ENCODE measurements around the gene CAMK2A.

DNA sequence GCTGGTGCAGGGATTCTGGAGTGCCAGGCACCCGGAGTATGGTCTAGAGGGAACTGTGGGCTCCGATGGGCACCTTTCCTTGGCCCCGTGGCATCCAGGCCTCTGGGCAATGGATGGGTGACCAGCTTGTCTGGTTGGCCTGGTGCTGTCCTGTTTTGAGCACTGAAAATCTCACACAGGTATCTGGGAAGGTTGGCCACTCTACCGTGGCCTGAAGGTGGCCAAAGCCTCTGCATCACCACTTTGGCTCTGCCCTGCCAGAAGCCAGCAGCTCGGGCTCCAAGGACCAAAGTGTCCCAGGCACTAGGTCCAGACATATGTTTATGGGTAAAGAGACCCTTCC, 70.9 kb downstream of the CAMK2A start:
- TF ChIP-seq, protein P1, sequence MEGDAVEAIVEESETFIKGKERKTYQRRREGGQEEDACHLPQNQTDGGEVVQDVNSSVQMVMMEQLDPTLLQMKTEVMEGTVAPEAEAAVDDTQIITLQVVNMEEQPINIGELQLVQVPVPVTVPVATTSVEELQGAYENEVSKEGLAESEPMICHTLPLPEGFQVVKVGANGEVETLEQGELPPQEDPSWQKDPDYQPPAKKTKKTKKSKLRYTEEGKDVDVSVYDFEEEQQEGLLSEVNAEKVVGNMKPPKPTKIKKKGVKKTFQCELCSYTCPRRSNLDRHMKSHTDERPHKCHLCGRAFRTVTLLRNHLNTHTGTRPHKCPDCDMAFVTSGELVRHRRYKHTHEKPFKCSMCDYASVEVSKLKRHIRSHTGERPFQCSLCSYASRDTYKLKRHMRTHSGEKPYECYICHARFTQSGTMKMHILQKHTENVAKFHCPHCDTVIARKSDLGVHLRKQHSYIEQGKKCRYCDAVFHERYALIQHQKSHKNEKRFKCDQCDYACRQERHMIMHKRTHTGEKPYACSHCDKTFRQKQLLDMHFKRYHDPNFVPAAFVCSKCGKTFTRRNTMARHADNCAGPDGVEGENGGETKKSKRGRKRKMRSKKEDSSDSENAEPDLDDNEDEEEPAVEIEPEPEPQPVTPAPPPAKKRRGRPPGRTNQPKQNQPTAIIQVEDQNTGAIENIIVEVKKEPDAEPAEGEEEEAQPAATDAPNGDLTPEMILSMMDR (IDR thresholded peaks at IDR 0.05 in 4 of 5, conservative IDR thresholded peaks at IDR 0.05 in 1 of 5), result no peak
- TF ChIP-seq POLR2A (IDR thresholded peaks at IDR 0.05), result no peak

Data from gastrocnemius medialis (tissue), 4 donors.